ENCODE results near the gene TMC4. TPM values are rescaled to one million over a fixed set of nuclear protein-coding genes. Genes with fewer than 3 reads are reported as not detected.

TMC4 gene
- total RNA-seq, 4 donors from 2014 or later = 0.87 to 1.6 TPM; not detected in 2

DNA sequence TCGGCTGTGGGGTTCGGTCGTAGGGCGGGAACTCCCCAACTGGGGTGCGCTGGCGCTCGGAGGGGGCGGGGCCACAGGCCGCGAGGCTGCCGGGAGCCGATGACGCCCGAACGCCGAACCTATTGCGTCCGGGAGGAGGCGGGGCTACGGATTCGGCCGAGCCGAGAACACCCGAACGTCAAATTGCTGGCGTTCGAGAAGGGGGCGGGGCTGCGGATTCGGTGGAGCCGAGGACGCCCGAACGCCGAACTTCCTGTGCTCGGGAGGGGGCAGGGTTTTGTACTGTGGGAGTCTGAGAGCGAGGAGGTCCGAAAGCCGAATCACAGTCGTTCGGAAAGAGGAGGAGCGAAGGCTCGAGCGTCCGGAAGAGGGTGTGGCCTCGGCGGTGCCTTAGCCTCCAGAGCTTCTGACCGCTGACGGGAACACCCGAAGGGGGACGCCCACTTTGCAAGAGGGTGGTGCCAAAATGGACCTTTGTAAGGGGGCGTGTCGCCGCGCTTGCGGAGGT, 17.6 kb upstream of the TMC4 start:
- ATAC-seq (peak; percentile 72 to 73), DNase-seq (peak; percentile 99)
- Histone ChIP-seq H3K27ac (peak overlapping the region; percentile 92 to 98 (median 95)), H3K4me3 (peak overlapping the region; percentile 72 to 92 (median 80)), H3K27me3 (no peaks in the 10 kb centered on the region), H3K36me3 (peaks cover 5 to 25% of the 10 kb centered on the region in 2 donors), H3K9me3 (no peaks in the 10 kb centered on the region), H3K4me1 (peaks cover 15 to 20% of the 10 kb centered on the region in 2 donors)
- intact Hi-C loops (cut with DNase I; ENCODE audit: low total_unique reads) = loop anchor here (1.0 kb wide), 4 partner anchors 10 to 259 kb away; partner anchors contain the start of genes LENG8, PRPF31, RPS9 and TFPT
- TF ChIP-seq POLR2A (IDR thresholded peaks at IDR 0.05) (no peak), CTCF (IDR thresholded peaks at IDR 0.05 in 4 of 5, conservative IDR thresholded peaks at IDR 0.05 in 1 of 5) (no peak)
- in situ Hi-C loops (cut with MboI; ENCODE audit: low sequenced_read_pairs in 4 of 4) = no loop called here

- Histone ChIP-seq H3K27me3 (no peaks in the 10 kb centered on the region), H3K4me1 (peaks cover 15 to 20% of the 10 kb centered on the region in 2 donors), H3K27ac (peak overlapping the region; percentile 92 to 98 (median 95)), H3K4me3 (peak overlapping the region; percentile 72 to 95 (median 89)), H3K36me3 (peaks cover 5 to 25% of the 10 kb centered on the region in 2 donors), H3K9me3 (no peaks in the 10 kb centered on the region)
- TF ChIP-seq POLR2A (IDR thresholded peaks at IDR 0.05) (peak; percentile 58 to 72), CTCF (IDR thresholded peaks at IDR 0.05 in 4 of 5, conservative IDR thresholded peaks at IDR 0.05 in 1 of 5) (no peak)
- peak; percentile 100 for DNase-seq
- intact Hi-C loops (cut with DNase I; ENCODE audit: low total_unique reads) = loop anchor here (1.0 kb wide), 6 partner anchors 20 to 259 kb away; partner anchors contain the start of genes CNOT3, LENG1, LENG8 and PRPF31
- in situ Hi-C loops (cut with MboI; ENCODE audit: low sequenced_read_pairs in 4 of 4) = no loop called here
- peak; percentile 72 to 75 for ATAC-seq
Measured at GRCh38 chr19:54189735-54190502, 17.0 kb upstream of the TMC4 start.

DNA sequence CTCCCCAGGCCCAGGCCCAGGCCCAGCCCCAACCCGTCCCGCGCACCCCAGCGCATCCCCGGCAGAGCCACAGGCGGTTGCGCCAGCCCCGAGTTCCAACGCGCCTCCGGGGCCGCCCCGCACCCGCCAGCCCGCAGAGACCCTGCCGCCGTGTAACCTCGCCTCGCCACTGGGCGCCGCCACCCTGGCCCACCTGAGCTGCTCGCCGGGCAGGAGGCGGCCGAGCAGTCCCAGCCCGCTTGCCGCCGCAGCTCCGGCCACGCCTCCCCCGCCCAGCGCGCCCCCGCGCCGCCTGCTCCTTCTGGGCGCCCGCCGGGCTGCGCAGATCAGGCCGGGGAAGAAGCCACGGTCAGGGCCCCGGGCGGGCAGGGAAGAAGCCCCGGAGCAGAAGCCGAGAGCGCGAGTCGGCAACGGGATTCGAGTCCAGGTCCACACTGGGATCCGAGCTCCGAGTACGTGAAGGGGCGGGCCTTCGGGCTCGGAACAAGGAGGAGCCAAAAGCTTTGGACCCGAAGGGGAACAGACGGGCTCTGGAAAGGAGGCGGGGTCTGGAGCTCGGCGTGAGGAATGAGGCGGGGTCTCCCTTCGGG, 16.3 kb upstream of the TMC4 start, which contains the start of gene MBOAT7:
TSS of gene MBOAT7 (minus strand) at position 436 of the 590 bp plus-strand sequence. CDS start 1,072 bp downstream, outside the sequence.
- ATAC-seq = peak; percentile 61 to 68
- H3K36me3 ChIP-seq = peaks cover 5 to 19% of the 10 kb centered on the region in 2 donors
- DNase-seq = no peak
- in situ Hi-C loops (cut with MboI; ENCODE audit: low sequenced_read_pairs in 4 of 4) = no loop called here
- H3K27ac ChIP-seq = peak within 1 kb of the TSS; percentile 92 to 98 (median 95)
- intact Hi-C loops (cut with DNase I; ENCODE audit: low total_unique reads) = loop anchor here (1.0 kb wide), 3 partner anchors 30 to 52 kb away; partner anchors contain the start of genes CNOT3 and LENG1
- TF ChIP-seq CTCF (IDR thresholded peaks at IDR 0.05 in 4 of 5, conservative IDR thresholded peaks at IDR 0.05 in 1 of 5) (peak in 3 of 5 experiments; percentile 28 to 54 (median 45)), POLR2A (IDR thresholded peaks at IDR 0.05) (peak; percentile 43 to 63)
- no peaks in the 10 kb centered on the region for H3K9me3 ChIP-seq
- no peaks in the 10 kb centered on the region for H3K27me3 ChIP-seq
- peak within 1 kb of the TSS; percentile 72 to 95 (median 89) for H3K4me3 ChIP-seq
- H3K4me1 ChIP-seq = peaks cover 15 to 20% of the 10 kb centered on the region in 2 donors

GRCh38 chr19:54188215-54188871, 15.4 kb upstream of the TMC4 start:
- no peak for ATAC-seq
- TF ChIP-seq CTCF (IDR thresholded peaks at IDR 0.05 in 4 of 5, conservative IDR thresholded peaks at IDR 0.05 in 1 of 5) = no peak
- no peak for TF ChIP-seq POLR2A (IDR thresholded peaks at IDR 0.05)
- in situ Hi-C loops (cut with MboI; ENCODE audit: low sequenced_read_pairs in 4 of 4) (no loop called here), intact Hi-C loops (cut with DNase I; ENCODE audit: low total_unique reads) (no loop called here)
- Histone ChIP-seq H3K27me3 (no peaks in the 10 kb centered on the region), H3K4me3 (peak overlapping the region; percentile 72 to 95 (median 89)), H3K36me3 (peaks cover 0 to 10% of the 10 kb centered on the region in 2 donors), H3K9me3 (no peaks in the 10 kb centered on the region), H3K27ac (peak overlapping the region; percentile 92 to 98 (median 95)), H3K4me1 (peaks cover 15 to 20% of the 10 kb centered on the region in 2 donors)
- DNase-seq = no peak

Measured in gastrocnemius medialis (tissue), 4 donors.